ENCODE results near the gene GPC6. TPM values are rescaled to one million over a fixed set of nuclear protein-coding genes. Genes with fewer than 3 reads are reported as not detected.

GPC6 gene
- total and polyA plus RNA-seq, 2 donors (not counting 3 experiments of a cell fraction or from before 2014, with no cell fraction given): 0.01 TPM; not detected in 1

GRCh38 chr13:94139393-94139995 lies 912.9 kb downstream of the GPC6 start:
- Histone ChIP-seq H3K9ac (replicated peaks; ENCODE audit: extremely low read depth, insufficient read depth, low read length) (no peak overlapping the region), H3K9me1 (replicated peaks; ENCODE audit: control insufficient read depth, extremely low read depth, insufficient read depth, low read length) (no peaks in the 10 kb centered on the region), H2AFZ (ENCODE audit: low read depth, low read length) (no peak overlapping the region), H3K4me1 (ENCODE audit: control insufficient read depth, extremely low read depth, insufficient read depth, low read length) (no peaks in the 10 kb centered on the region), H3K27ac (ENCODE audit: insufficient read depth, low read depth, low read length) (no peak overlapping the region), H3K36me3 (ENCODE audit: control insufficient read depth in 2 of 2, extremely low read depth in 1 of 2, insufficient read depth in 2 of 2, low read length in 2 of 2) (no peaks in the 10 kb centered on the region), H4K20me1 (replicated peaks; ENCODE audit: control insufficient read depth, extremely low read depth, insufficient read depth, low read length) (no peaks in the 10 kb centered on the region), H3K27me3 (ENCODE audit: control insufficient read depth in 2 of 2, insufficient read depth in 2 of 2, low read length in 2 of 2) (no peaks in the 10 kb centered on the region), H3K9me3 (replicated peaks; ENCODE audit: control insufficient read depth, insufficient read depth, low read length) (no peaks in the 10 kb centered on the region), H3K79me2 (ENCODE audit: control insufficient read depth, insufficient read depth, low read length) (no peaks in the 10 kb centered on the region), H3K4me2 (ENCODE audit: insufficient read depth, low read length) (no peak overlapping the region), H3K4me3 (replicated peaks in 1 of 3; ENCODE audit: insufficient read depth in 1 of 3, low read depth in 1 of 3, low read length in 3 of 3) (no peak overlapping the region)
- ChIA-PET CTCF (no interaction called here), POLR2A (no interaction called here)
- no peak for FAIRE-seq
- dilution Hi-C loops (cut with MboI; ENCODE audit: extremely low pct_ligation_motif_present, low sequenced_read_pairs) (no loop called here), intact Hi-C loops (cut with micrococcal nuclease) (no loop called here)
- BruUV-seq (replicated peaks): no TSS peak
- TF ChIP-seq MAX (IDR thresholded peaks at IDR 0.05; ENCODE audit: insufficient read depth, insufficient read length): no peak
- no peak for TF ChIP-seq POLR2AphosphoS5 (IDR thresholded peaks at IDR 0.05; ENCODE audit: insufficient read depth, low read depth, low read length)
- TF ChIP-seq MYC (IDR thresholded peaks at IDR 0.05; ENCODE audit: low read depth, low read length): no peak
- no peak for TF ChIP-seq CTCF (IDR thresholded peaks at IDR 0.05; ENCODE audit: extremely low read depth in 1 of 2, insufficient read depth in 1 of 2, low read depth in 1 of 2, low read length in 2 of 2)
- TF ChIP-seq EZH2 (IDR thresholded peaks at IDR 0.05; ENCODE audit: borderline replicate concordance, low read depth, low read length, severe bottlenecking): no peak
- DNase-seq (ENCODE audit: low read depth, low spot score): no peak

GRCh38 chr13:94140027-94140426 lies 913.4 kb downstream of the GPC6 start:
- Histone ChIP-seq H3K9ac (replicated peaks; ENCODE audit: extremely low read depth, insufficient read depth, low read length) (no peak overlapping the region), H3K27ac (ENCODE audit: insufficient read depth, low read depth, low read length) (no peak overlapping the region), H4K20me1 (replicated peaks; ENCODE audit: control insufficient read depth, extremely low read depth, insufficient read depth, low read length) (no peaks in the 10 kb centered on the region), H3K4me1 (ENCODE audit: control insufficient read depth, extremely low read depth, insufficient read depth, low read length) (no peaks in the 10 kb centered on the region), H3K4me3 (replicated peaks in 1 of 3; ENCODE audit: insufficient read depth in 1 of 3, low read depth in 1 of 3, low read length in 3 of 3) (no peak overlapping the region), H3K9me3 (replicated peaks; ENCODE audit: control insufficient read depth, insufficient read depth, low read length) (no peaks in the 10 kb centered on the region), H3K4me2 (ENCODE audit: insufficient read depth, low read length) (no peak overlapping the region), H3K79me2 (ENCODE audit: control insufficient read depth, insufficient read depth, low read length) (no peaks in the 10 kb centered on the region), H2AFZ (ENCODE audit: low read depth, low read length) (no peak overlapping the region), H3K9me1 (replicated peaks; ENCODE audit: control insufficient read depth, extremely low read depth, insufficient read depth, low read length) (no peaks in the 10 kb centered on the region), H3K36me3 (ENCODE audit: control insufficient read depth in 2 of 2, extremely low read depth in 1 of 2, insufficient read depth in 2 of 2, low read length in 2 of 2) (no peaks in the 10 kb centered on the region), H3K27me3 (ENCODE audit: control insufficient read depth in 2 of 2, insufficient read depth in 2 of 2, low read length in 2 of 2) (no peaks in the 10 kb centered on the region)
- DNase-seq (ENCODE audit: low read depth, low spot score) (no peak), FAIRE-seq (no peak)
- dilution Hi-C loops (cut with MboI; ENCODE audit: extremely low pct_ligation_motif_present, low sequenced_read_pairs): no loop called here
- CTCF ChIA-PET: no interaction called here
- TF ChIP-seq POLR2AphosphoS5 (IDR thresholded peaks at IDR 0.05; ENCODE audit: insufficient read depth, low read depth, low read length) (no peak), EZH2 (IDR thresholded peaks at IDR 0.05; ENCODE audit: borderline replicate concordance, low read depth, low read length, severe bottlenecking) (no peak), CTCF (IDR thresholded peaks at IDR 0.05; ENCODE audit: extremely low read depth in 1 of 2, insufficient read depth in 1 of 2, low read depth in 1 of 2, low read length in 2 of 2) (no peak), GATA2 (IDR thresholded peaks at IDR 0.05; ENCODE audit: insufficient read depth, insufficient read length, low read depth, low read length) (no peak), MYC (IDR thresholded peaks at IDR 0.05; ENCODE audit: low read depth, low read length) (no peak), FOS (IDR thresholded peaks at IDR 0.05; ENCODE audit: borderline replicate concordance, insufficient read depth, low read length) (no peak), POLR2A (IDR thresholded peaks at IDR 0.05; ENCODE audit: low read depth, low read length) (no peak), MAX (IDR thresholded peaks at IDR 0.05; ENCODE audit: insufficient read depth, insufficient read length) (no peak), JUN (IDR thresholded peaks at IDR 0.05; ENCODE audit: borderline replicate concordance, insufficient read depth, insufficient read length, low read depth) (no peak)
- intact Hi-C loops (cut with micrococcal nuclease): no loop called here
- BruUV-seq (replicated peaks): no TSS peak
- POLR2A ChIA-PET: no interaction called here

All from endothelial cell of umbilical vein (primary cell).